SH-SY5Y (cell line): ENCODE measurements around the gene ENOX2.

Experiments
- GATA2 ChIP-seq: IDR thresholded peaks from 2 replicates; pipeline ENCODE4 v1.6.1; 2011; ENCODE audit warnings: mild to moderate bottlenecking, low read depth, low read length
- GATA3 ChIP-seq: IDR thresholded peaks from 2 replicates; pipeline ENCODE4 v1.6.1; 2011; ENCODE audit warnings: low read depth, mild to moderate bottlenecking, low read length, moderate library complexity

DNA sequence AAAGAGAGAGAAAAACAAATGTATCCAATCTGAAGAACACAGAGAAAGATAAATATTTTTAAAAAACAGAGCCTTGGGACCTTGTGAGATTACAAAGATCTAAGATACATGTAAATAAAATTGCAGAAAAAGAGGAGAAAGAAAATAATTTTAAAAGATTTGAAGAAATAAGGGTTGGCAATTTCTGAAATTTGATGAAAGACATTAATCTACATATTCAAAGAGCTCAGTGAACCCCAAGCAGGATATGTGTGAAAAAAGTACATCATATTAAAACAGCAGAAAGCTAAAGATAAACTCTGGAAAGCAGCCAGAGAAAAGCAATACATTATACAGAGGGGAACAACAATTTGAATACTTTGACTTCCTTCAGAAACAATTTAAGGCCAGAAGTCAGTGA is 244.7 kb downstream of the ENOX2 start:
- no peak for TF ChIP-seq GATA3
- no peak for TF ChIP-seq GATA2
